OCI-LY3 (cell line): ENCODE measurements around the gene SERPINB1.

Experiments used
- H2AFZ ChIP-seq: fragments of 200-600, 300-600 bp; shearing (Covaris generic); 2 replicates; pipeline ENCODE4 v1.6.0; 2014; ENCODE audit warnings: antibody characterized with exemption, low read depth, low read length
- H3K27ac ChIP-seq: fragments of 200-600, 300-600 bp; sonication (generic); 2 replicates; pipeline ENCODE4 v1.5.1; 2014; ENCODE audit warnings: mild to moderate bottlenecking, low read length, moderate library complexity, mixed read lengths
- H3K27me3 ChIP-seq: fragments of 200-600, 300-600 bp; sonication (generic); 2 replicates; pipeline ENCODE4 v1.6.1; 2014; ENCODE audit warnings: low read depth, low read length, mixed read lengths
- H3K36me3 ChIP-seq: fragments of 200-600, 300-600 bp; sonication (generic); replicated peaks from 2 replicates; pipeline ENCODE3; 2014; ENCODE audit warnings: low read depth, low read length, mixed read lengths
- H3K4me1 ChIP-seq: fragments of 300-600, 200-600 bp; sonication (generic); 2 replicates; pipeline ENCODE4 v1.6.1; 2014; ENCODE audit warnings: low read length, mixed read lengths
- H3K4me2 ChIP-seq: fragments of 200-600, 300-600 bp; sonication (generic); 2 replicates; pipeline ENCODE4 v1.6.1; 2014; ENCODE audit warnings: low read length, mixed read lengths
- H3K4me3 ChIP-seq: fragments of 300-600, 200-600 bp; sonication (generic); 2 replicates; pipeline ENCODE4 v1.5.1; 2014; ENCODE audit warnings: antibody characterized with exemption, mild to moderate bottlenecking, low read length, moderate library complexity
- H3K79me2 ChIP-seq: fragments of 300-600, 200-600 bp; shearing (Covaris generic); 2 replicates; pipeline ENCODE4 v1.6.1; 2014; ENCODE audit warnings: mild to moderate bottlenecking, low read length, mixed read lengths
- H3K9ac ChIP-seq: fragments of 300-600, 200-600 bp; shearing (Covaris generic); 2 replicates; pipeline ENCODE4 v1.6.0; 2014; ENCODE audit warnings: mild to moderate bottlenecking, low read length, moderate library complexity
- H3K9me3 ChIP-seq: fragments of 200-600, 300-600 bp; shearing (Covaris generic); 2 replicates; pipeline ENCODE4 v1.6.1; 2014; ENCODE audit warnings: low read length, mixed read lengths; ENCODE audit not compliant: insufficient read depth
- H4K20me1 ChIP-seq: fragments of 200-600, 300-600 bp; sonication (generic); 2 replicates; pipeline ENCODE4 v1.6.1; 2016; ENCODE audit warnings: low read length, mixed read lengths; ENCODE audit not compliant: insufficient read depth
- EZH2phosphoT487 ChIP-seq: fragments of 200-600 bp; shearing (Covaris generic); IDR thresholded peaks from 2 replicates; pipeline ENCODE4 v1.6.1; 2018; ENCODE audit warnings: antibody characterized with exemption, mixed run types, low read depth
- TF ChIP-seq, protein P1 (sequence below): fragments of 200-600, 300-600 bp; sonication (generic); IDR thresholded peaks from 2 replicates; pipeline ENCODE4 v1.5.1; 2014; ENCODE audit warnings: antibody characterized with exemption, low read length, low read depth

The SERPINB1 gene

DNA sequence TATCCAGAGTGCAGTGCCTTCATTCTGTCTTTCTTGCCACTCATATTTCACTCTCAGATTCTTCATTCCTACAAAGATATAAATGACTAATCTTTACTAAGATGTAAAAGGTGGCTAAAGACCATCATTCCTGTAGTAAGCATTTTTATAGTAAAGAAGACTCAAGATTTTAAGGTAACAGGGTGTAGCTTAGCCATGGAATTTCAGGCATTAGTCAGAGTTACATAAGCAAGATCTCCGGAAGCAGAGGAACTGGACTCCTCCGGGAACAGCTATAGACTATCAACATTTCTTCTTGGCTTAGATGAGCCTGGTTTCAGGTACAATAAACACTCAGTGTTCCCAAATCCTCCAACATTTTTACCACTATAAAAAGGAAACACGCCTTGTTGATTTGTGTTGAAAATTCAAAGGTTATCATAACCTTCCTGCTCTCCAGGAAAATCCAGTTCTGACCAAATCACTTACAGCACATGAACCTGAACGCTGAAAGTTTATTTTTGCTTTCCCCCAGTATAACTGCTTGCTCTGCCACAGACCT, 23.7 kb downstream of the SERPINB1 start:
- TF ChIP-seq, protein P1, sequence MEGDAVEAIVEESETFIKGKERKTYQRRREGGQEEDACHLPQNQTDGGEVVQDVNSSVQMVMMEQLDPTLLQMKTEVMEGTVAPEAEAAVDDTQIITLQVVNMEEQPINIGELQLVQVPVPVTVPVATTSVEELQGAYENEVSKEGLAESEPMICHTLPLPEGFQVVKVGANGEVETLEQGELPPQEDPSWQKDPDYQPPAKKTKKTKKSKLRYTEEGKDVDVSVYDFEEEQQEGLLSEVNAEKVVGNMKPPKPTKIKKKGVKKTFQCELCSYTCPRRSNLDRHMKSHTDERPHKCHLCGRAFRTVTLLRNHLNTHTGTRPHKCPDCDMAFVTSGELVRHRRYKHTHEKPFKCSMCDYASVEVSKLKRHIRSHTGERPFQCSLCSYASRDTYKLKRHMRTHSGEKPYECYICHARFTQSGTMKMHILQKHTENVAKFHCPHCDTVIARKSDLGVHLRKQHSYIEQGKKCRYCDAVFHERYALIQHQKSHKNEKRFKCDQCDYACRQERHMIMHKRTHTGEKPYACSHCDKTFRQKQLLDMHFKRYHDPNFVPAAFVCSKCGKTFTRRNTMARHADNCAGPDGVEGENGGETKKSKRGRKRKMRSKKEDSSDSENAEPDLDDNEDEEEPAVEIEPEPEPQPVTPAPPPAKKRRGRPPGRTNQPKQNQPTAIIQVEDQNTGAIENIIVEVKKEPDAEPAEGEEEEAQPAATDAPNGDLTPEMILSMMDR = no peak
- TF ChIP-seq EZH2phosphoT487 = no peak
- H3K4me1 ChIP-seq = no peaks in the 10 kb centered on the region
- H3K36me3 ChIP-seq = no peaks in the 10 kb centered on the region
- no peak overlapping the region for H3K4me3 ChIP-seq
- H3K4me2 ChIP-seq = no peak overlapping the region
- H3K79me2 ChIP-seq = no peaks in the 10 kb centered on the region
- H3K27me3 ChIP-seq = no peaks in the 10 kb centered on the region
- no peak overlapping the region for H3K27ac ChIP-seq
- no peaks in the 10 kb centered on the region for H3K9me3 ChIP-seq
- H2AFZ ChIP-seq = no peak overlapping the region
- H4K20me1 ChIP-seq = no peaks in the 10 kb centered on the region
- no peak overlapping the region for H3K9ac ChIP-seq

DNA sequence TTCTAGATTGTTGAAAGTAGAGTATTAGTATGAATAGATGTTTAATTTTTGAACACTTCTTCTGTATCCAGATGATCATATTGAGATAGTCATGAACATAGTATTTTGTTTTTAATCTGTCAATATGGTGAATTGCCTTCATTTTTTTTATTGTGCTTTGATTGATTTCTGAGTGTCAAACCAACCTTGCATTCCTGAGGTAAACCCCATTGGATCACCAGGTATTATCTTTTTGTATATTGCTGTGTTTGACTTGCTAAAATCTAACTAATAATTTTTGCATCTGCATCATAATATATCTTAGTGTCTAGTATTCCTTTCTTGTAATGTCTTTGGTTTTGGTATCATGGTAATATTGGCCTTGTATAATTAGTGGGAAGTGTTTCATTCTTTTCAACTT, 25.5 kb downstream of the SERPINB1 start:
- Histone ChIP-seq H3K4me2 (no peak overlapping the region), H4K20me1 (no peaks in the 10 kb centered on the region), H3K27me3 (no peaks in the 10 kb centered on the region), H3K4me1 (no peaks in the 10 kb centered on the region), H3K4me3 (no peak overlapping the region), H3K9ac (no peak overlapping the region), H3K9me3 (no peaks in the 10 kb centered on the region), H2AFZ (no peak overlapping the region), H3K36me3 (no peaks in the 10 kb centered on the region), H3K79me2 (no peaks in the 10 kb centered on the region), H3K27ac (no peak overlapping the region)
- TF ChIP-seq, protein P1 = no peak
- TF ChIP-seq EZH2phosphoT487 = no peak

DNA sequence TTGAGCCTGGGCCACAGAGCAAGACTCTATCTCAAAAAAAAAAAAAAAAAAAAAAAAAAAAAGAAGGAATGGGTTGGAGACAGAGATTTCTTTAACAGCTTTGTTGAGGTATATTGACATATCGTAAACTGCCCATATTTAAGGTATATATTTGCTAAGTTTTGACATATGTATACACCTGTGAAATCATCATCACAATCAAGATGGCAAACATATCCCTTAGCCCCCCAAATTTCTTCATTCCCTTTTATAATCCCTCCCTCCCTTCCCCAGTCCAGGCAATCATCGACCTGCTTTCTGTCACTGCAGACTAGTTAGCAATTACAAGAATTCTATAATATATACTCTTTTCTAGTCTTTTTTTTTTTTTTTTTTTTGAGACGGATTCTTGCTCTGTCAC, 29.0 kb downstream of the SERPINB1 start:
- no peaks in the 10 kb centered on the region for H3K27me3 ChIP-seq
- H3K9ac ChIP-seq = no peak overlapping the region
- TF ChIP-seq, protein P1 = no peak
- no peak for TF ChIP-seq EZH2phosphoT487
- no peaks in the 10 kb centered on the region for H3K36me3 ChIP-seq
- no peaks in the 10 kb centered on the region for H3K79me2 ChIP-seq
- H3K9me3 ChIP-seq = no peaks in the 10 kb centered on the region
- H2AFZ ChIP-seq = no peak overlapping the region
- no peak overlapping the region for H3K27ac ChIP-seq
- no peaks in the 10 kb centered on the region for H4K20me1 ChIP-seq
- no peaks in the 10 kb centered on the region for H3K4me1 ChIP-seq
- no peak overlapping the region for H3K4me2 ChIP-seq
- H3K4me3 ChIP-seq = no peak overlapping the region

DNA sequence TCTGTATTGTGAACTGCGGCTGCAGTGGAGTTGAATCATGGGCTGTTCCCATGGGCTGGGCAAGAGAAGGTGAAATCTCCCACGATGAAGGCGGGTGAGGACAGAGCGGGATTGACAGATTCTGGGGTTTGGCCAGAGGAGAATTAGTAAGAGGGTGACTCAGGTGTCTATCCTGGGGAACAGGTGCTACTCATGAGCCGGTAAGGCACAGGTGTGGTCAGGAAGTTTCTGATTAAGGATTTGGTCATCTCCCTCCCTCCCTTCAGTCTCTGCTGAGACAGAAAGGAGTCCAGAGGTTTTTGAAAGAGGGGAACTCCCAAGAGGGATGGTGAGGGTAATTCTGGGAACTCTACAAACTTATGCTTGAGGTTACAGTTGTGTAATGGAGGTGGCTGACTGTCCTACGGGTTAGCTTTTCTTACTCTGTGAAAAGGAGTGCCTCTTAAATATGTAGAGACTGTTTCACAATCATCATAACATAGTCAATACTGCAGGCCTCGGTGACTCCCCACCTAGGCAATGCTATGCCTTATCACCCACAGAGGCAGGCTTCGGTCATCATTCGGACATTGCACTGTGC, 31.5 kb downstream of the SERPINB1 start:
- H3K4me2 ChIP-seq = no peak overlapping the region
- H3K4me3 ChIP-seq = no peak overlapping the region
- no peak overlapping the region for H3K9ac ChIP-seq

More for the DNA sequence above, 31.5 kb downstream of the SERPINB1 start:
- Histone ChIP-seq H3K27ac (no peak overlapping the region), H4K20me1 (no peaks in the 10 kb centered on the region), H2AFZ (no peak overlapping the region), H3K4me1 (no peaks in the 10 kb centered on the region), H3K27me3 (no peaks in the 10 kb centered on the region), H3K36me3 (no peaks in the 10 kb centered on the region), H3K79me2 (no peaks in the 10 kb centered on the region), H3K9me3 (no peaks in the 10 kb centered on the region)
- TF ChIP-seq EZH2phosphoT487 = no peak
- TF ChIP-seq, protein P1 = no peak
